Fibroblast of skin of abdomen (primary cell): ENCODE data around the gene C16orf74.

Experiments
- DNase-seq: peaks from one replicate; pipeline ENCODE4 v3.0.0-alpha.2; 2013

Gene C16orf74

DNA sequence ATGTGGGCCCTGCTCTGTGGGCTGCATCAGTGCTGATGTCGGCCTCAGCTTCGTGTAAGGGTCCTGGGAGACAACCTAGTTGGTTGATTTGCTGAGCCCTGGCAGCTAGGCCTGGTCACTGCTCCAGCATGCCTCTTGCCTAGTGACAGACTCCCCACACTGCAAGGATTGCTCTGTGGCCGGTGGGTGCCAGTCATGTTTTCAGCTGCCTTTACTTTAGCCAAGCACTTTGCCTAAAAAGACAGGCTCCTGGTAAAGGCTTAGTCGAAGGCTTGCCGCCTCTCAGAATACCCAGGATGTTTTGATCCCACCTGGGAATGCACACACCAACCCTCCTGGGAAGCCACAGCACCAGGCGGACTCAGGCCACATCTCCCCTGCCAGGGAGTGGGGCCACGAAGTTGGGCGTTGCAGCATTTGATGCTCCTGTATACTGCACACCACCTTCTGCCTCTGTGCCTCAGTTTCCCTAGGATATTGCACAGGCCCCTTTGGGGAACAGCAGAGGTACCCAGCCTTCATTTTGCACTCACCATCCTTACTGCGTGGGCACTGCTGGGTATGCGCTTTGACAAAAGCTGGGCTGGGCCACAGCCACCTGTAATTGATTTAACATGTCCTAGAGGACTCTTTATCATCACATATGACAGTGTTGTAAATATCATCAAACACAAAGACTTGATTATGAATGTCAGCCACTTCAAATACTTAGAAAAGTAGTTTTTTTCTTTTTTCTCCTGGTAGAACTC, 82.0 kb downstream of the C16orf74 start:
- DNase-seq, result no peak

- no peak for DNase-seq
Observed at GRCh38 chr16:85667841-85668413, 83.0 kb downstream of the C16orf74 start.

DNA sequence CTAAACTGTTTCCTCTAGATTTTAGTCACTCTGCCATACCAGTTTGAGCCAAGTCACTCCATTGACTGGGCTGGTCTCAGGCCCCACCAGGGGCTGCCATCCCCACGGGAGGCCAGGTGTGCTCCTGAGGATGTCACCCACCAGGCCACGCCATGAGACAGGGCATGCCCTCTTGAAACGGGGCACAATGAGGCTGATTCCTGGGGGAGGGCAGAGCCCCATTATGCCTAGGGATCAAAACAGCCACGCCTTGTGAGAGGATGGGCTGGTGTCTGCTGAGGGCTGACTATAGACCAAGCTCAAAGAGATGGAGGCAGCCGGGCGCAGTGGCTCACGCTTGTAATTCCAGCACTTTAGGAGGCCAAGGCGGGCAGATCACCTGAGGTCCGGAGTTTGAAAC, 83.6 kb downstream of the C16orf74 start:
- DNase-seq, result no peak

DNA sequence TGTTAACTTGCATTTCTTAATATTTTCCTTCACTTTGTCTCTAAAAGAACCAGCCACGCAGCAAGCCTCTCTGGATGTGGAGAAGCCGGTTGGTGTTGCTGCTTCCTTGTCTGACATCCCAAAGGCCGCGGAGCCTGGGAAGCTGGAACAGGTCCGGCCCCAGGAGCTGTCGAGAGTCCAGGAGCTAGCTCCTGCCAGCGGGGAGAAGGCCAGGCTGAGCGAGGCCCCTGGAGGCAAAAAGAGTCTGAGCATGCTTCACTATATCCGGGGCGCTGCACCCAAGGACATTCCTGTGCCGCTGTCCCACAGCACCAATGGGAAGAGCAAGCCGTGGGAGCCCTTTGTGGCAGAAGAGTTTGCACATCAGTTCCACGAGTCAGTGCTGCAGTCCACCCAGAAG, 85.0 kb downstream of the C16orf74 start:
- DNase-seq, result no peak

DNA sequence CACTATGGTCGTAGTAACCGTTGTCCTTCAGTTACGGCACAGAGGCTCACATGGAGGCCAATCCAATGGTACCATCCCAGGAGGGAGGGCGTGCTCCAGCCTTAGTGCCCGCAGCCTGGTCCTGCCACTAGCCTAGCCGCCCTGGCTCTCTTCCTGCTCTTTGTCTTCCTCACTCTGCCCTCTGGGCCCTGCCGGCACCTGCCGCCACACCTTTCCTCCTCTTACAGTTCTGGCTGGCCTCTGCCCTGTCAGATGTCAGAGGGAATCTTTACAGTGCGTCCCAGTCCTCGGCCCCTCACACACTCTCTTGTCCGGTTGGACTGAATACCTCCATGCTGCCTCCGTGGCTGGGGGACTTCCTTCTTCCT, 85.5 kb downstream of the C16orf74 start:
- DNase-seq, result no peak

DNA sequence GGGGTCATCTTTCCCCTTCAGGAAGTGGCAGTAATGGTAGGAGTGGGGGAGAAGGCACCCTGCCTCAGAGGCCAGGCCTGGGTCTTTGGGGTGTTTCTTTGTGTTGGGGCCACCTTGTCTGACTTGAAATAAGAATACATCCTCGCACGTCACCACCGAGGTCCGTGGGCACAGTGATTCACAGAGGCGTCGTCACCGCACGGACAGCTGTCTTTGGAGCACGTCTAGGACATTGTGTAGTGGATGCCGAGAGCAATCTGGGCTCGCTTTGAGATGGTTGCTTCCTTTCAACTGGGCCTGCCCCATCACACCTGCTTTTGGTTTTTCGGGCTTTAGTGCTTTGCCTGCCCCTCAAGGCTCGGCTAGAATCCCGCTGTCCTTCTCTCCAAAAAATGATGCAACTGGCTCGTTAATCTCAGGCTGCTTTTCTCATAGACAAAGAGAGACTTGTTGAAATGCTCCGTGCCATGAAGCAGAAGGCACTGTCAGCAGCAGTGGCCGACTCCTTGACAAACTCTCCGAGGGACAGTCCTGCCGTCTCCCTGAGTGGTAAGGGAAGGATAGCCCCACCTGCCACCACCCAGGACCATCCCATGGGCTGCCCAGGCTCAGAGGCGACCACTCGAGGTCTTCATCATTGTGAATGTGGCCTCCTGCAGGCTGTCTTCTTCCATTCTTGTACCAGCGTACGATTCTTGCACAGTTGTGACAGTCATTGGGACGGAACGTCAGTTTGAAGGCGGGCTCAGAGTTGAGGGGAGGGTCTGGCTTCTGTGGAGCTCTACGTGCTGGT, 86.1 kb downstream of the C16orf74 start:
- no peak for DNase-seq

GRCh38 chr16:85663891-85664321, 87.0 kb downstream of the C16orf74 start:
- no peak for DNase-seq

DNA sequence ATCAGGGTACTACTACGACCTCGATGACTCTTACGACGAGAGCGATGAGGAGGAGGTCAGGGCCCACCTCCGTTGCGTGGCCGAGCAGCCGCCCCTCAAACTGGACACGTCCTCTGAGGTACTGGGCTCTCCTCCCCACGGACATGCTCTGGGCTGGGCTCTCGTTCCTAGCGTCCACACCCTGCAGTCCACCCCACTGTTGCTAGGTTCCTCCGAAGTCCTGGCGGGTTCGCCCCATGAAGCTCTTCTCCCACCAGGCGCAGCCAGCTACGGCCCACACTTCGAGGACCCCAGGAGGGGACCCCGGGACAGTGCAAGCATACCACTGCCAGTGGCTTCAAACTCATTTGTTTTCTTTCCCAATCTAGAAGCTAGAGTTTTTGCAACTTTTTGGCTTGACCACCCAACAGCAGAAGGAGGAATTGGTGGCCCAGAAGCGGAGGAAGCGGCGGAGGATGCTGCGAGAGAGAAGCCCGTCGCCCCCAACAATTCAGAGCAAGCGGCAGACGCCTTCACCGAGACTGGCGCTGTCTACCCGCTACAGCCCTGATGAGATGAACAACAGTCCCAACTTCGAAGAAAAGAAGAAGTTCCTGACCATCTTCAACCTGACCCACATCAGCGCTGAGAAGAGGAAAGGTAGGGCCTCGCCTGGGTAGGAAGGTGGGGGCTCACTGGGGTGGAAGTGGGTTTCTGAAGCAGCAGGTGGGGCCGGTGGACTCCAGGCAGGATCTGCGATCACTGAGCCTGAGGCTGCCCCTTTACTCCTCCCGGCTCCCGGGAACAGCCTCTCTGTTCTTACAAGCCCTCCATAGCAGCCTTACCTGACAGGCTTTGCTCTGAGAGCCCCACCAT, 87.7 kb downstream of the C16orf74 start:
- no peak for DNase-seq

DNA sequence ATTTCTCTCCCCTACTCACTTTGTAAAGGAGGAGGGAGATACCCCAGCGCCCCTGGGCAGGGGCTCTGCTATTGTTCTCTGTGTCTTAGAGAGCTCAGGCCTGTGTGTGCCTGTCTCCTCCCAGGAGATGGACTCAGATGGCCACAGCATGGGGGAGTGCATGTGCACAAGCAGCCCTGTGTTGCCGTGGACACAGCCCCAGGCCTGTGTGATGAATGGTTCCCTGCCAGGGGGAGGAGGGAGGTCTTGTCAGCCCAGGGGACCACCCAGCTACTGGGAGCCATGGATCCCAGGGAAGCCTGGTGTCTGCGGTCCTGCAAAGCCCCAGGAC, 88.4 kb downstream of the C16orf74 start:
- DNase-seq, result no peak

GRCh38 chr16:85661740-85662481, 89.0 kb downstream of the C16orf74 start:
- no peak for DNase-seq

GRCh38 chr16:85660843-85661739, 89.8 kb downstream of the C16orf74 start:
- DNase-seq, result no peak

- DNase-seq, result peak; percentile 24
Observed at GRCh38 chr16:85659805-85660511, 90.9 kb downstream of the C16orf74 start.

DNA sequence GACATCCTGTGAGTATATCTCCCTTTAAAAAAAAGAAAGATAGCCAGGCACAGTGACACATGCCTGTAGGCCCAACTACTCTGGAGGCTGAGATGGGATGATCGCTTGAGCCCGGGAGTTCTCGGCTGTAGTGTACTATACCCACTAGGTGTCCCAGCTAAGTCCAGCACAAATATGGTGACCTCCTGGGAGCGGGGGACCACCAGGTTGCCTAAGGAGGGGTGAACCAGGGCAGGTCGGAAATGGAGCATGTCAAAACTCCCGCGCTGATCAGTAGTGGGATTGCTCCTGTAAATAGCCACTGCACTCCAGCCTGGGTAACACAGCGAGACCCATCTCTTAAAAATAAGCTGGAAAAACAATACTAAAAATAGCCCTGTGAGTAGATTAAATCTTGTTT, 91.6 kb downstream of the C16orf74 start:
- DNase-seq, result no peak

- no peak for DNase-seq
Observed at GRCh38 chr16:85658504-85659326, 92.2 kb downstream of the C16orf74 start.

DNA sequence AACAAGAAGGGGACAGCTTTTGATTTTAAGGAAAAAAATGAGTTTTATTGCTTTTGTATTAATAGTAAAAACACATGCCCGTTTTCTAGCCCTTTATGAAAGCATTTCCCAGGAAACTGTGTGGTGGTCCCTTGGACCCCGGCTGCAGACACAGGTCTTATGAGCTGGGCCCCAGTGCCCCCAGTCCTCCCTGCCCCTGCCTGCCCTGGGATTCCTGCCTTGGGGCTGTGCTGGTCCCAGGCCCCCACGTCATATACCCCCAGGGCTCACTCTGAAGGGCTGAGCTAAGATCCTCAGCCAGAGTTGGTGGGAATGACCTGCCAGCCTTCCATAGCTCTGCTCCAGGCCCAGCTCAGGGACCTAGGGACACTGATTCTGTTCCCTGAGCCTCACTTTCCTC, 92.9 kb downstream of the C16orf74 start:
- DNase-seq, result no peak
